PC-3 (cell line): ENCODE data around the gene CDH4. TPM values are rescaled to one million over a fixed set of nuclear protein-coding genes. Genes with fewer than 3 reads are reported as not detected.

Experiments used
- ATAC-seq: fragments of 200-7000 bp; cut with Tn5 transposase; 2 replicates; pipeline ENCODE4 v1.9.1; 2020; ENCODE audit warnings: mild to moderate bottlenecking, moderate library complexity
- BruUV-seq: library from RNA; stranded (reverse); fragments of 400-500 nt; replicated peaks from 2 replicates; lab custom pipeline; 2021; lab: Mats Ljungman, UMichigan
- CTCF ChIA-PET: fragments of 300-600 bp; sonication (Branson Sonifier 250); formaldehyde crosslinking; loops from one replicate; lab custom pipeline; 2022; ENCODE audit warnings: antibody characterized with exemption; lab: Charles Lee
- POLR2A ChIA-PET: fragments of 300-600 bp; sonication (Branson Sonifier 250); formaldehyde crosslinking; loops from one replicate; lab custom pipeline; 2022; ENCODE audit warnings: antibody characterized with exemption; ENCODE audit not compliant: unreplicated experiment; lab: Charles Lee
- DNase-seq: peaks from one replicate; pipeline ENCODE4 v3.0.0-alpha.2; 2015
- H2AFZ ChIP-seq: fragments of 300-600 bp; sonication (generic); 2 replicates; pipeline ENCODE4 v1.6.0; 2016; ENCODE audit warnings: antibody characterized with exemption, low read length
- H3F3A ChIP-seq: fragments of 300-600 bp; sonication (generic); one replicate; pipeline ENCODE4 v1.6.0; 2017; ENCODE audit warnings: antibody characterized with exemption, low read length, control low read depth, mild to moderate bottlenecking; ENCODE audit not compliant: unreplicated experiment
- H3K27ac ChIP-seq: fragments of 300-600 bp; sonication (generic); 2 replicates; pipeline ENCODE4 v1.5.1; 2016; ENCODE audit warnings: mild to moderate bottlenecking, low read length
- H3K27me3 ChIP-seq: fragments of 300-600 bp; sonication (generic); 2 replicates; pipeline ENCODE4 v1.6.1; 2016; ENCODE audit warnings: low read length, mixed read lengths
- H3K36me3 ChIP-seq: fragments of 300-600 bp; sonication (generic); 2 replicates; pipeline ENCODE4 v1.6.1; 2016; ENCODE audit warnings: low read depth, mixed run types, low read length, mixed read lengths
- H3K4me1 ChIP-seq: fragments of 300-600 bp; sonication (generic); 2 replicates; pipeline ENCODE4 v1.5.1; 2016; ENCODE audit warnings: low read length; ENCODE audit not compliant: insufficient read depth
- H3K4me2 ChIP-seq: fragments of 300-600 bp; sonication (generic); 2 replicates; pipeline ENCODE4 v1.6.0; 2016; ENCODE audit warnings: low read length
- H3K4me3 ChIP-seq: fragments of 300-600 bp; sonication (generic); 2 replicates; pipeline ENCODE4 v1.5.1; 2016; ENCODE audit warnings: mild to moderate bottlenecking, low read length, mixed read lengths
- H3K79me2 ChIP-seq: fragments of 300-600 bp; sonication (generic); 2 replicates; pipeline ENCODE4 v1.6.1; 2017; ENCODE audit warnings: low read length, mixed read lengths
- H3K9ac ChIP-seq: fragments of 300-600 bp; sonication (generic); 2 replicates; pipeline ENCODE4 v1.6.0; 2016; ENCODE audit warnings: mild to moderate bottlenecking, low read length
- H3K9me2 ChIP-seq: fragments of 300-600 bp; sonication (generic); replicated peaks from 2 replicates; pipeline ENCODE4 v1.6.1; 2016; ENCODE audit warnings: mixed run types, low read length, mixed read lengths
- H3K9me3 ChIP-seq: fragments of 300-600 bp; sonication (generic); 2 replicates; pipeline ENCODE4 v1.6.1; 2016; ENCODE audit warnings: low read length, mixed read lengths
- H4K20me1 ChIP-seq: fragments of 300-600 bp; sonication (generic); 2 replicates; pipeline ENCODE4 v1.6.1; 2016; ENCODE audit warnings: low read length, mixed read lengths
- CTCF ChIP-seq: fragments of 300-600 bp; sonication (generic); conservative IDR thresholded peaks from 2 replicates; pipeline ENCODE4 v1.5.1; 2017; ENCODE audit warnings: antibody characterized with exemption, low read depth, mild to moderate bottlenecking, low read length
- EZH2 ChIP-seq: fragments of 300-600 bp; sonication (generic); IDR thresholded peaks from one replicate; pipeline ENCODE4 v1.6.1; 2017; ENCODE audit warnings: antibody characterized with exemption, mild to moderate bottlenecking, low read length; ENCODE audit not compliant: unreplicated experiment
- EZH2phosphoT487 ChIP-seq: fragments of 300-600 bp; sonication (generic); IDR thresholded peaks from 2 replicates; pipeline ENCODE4 v1.6.1; 2018; ENCODE audit warnings: mild to moderate bottlenecking, antibody characterized with exemption, low read length, borderline replicate concordance
- intact Hi-C: fragments of 100-400 bp; cut with micrococcal nuclease; formaldehyde crosslinking; loops from 2 replicates; pipeline ENCODE4 v1.9.0; 2023
- total RNA-seq: library from RNA; depleted of rRNA; stranded (reverse); fragments of >200 nt; gene quantifications from 2 replicates; pipeline ENCODE4 v1.2.3, GENCODE V29; 2014

CDH4 gene
- total RNA-seq, 1 experiment from 2014 or later, result not detected

GRCh38 chr20:61399433-61399832, 147.4 kb downstream of the CDH4 start:
- Histone ChIP-seq H4K20me1 (no peaks in the 10 kb centered on the region), H3K4me3 (no peak overlapping the region), H3K4me1 (no peaks in the 10 kb centered on the region), H3K79me2 (no peaks in the 10 kb centered on the region), H3K9me2 (no peaks in the 10 kb centered on the region), H3F3A (no peaks in the 10 kb centered on the region), H3K27me3 (peaks cover 21% of the 10 kb centered on the region; the same call in 1 of the 2 replicates), H3K36me3 (no peaks in the 10 kb centered on the region), H2AFZ (no peak overlapping the region), H3K27ac (no peak overlapping the region), H3K9ac (no peak overlapping the region), H3K9me3 (no peaks in the 10 kb centered on the region), H3K4me2 (no peak overlapping the region)
- intact Hi-C loops, result no loop called here
- CTCF ChIA-PET, result no interaction called here
- DNase-seq, result no peak
- POLR2A ChIA-PET, result no interaction called here
- no TSS peak for BruUV-seq
- TF ChIP-seq CTCF (no peak), EZH2phosphoT487 (no peak), EZH2 (no peak)
- no peak for ATAC-seq

GRCh38 chr20:61400499-61400898, 148.4 kb downstream of the CDH4 start:
- no peaks in the 10 kb centered on the region for H3K4me1 ChIP-seq
- no peaks in the 10 kb centered on the region for H3F3A ChIP-seq
- ATAC-seq, result no peak
- ChIA-PET CTCF (no interaction called here), POLR2A (no interaction called here)
- H3K9me2 ChIP-seq, result no peaks in the 10 kb centered on the region
- H3K4me2 ChIP-seq, result no peak overlapping the region
- TF ChIP-seq CTCF, result no peak
- TF ChIP-seq EZH2, result no peak
- no peak overlapping the region for H2AFZ ChIP-seq
- no peaks in the 10 kb centered on the region for H3K9me3 ChIP-seq
- no peak for DNase-seq
- no TSS peak for BruUV-seq
- no peak overlapping the region for H3K9ac ChIP-seq
- H3K27me3 ChIP-seq, result peaks cover 22% of the 10 kb centered on the region; the same call in 1 of the 2 replicates
- intact Hi-C loops, result no loop called here
- no peak overlapping the region for H3K4me3 ChIP-seq
- H3K27ac ChIP-seq, result no peak overlapping the region
- no peaks in the 10 kb centered on the region for H3K79me2 ChIP-seq
- H4K20me1 ChIP-seq, result no peaks in the 10 kb centered on the region
- no peaks in the 10 kb centered on the region for H3K36me3 ChIP-seq

- CTCF ChIA-PET, result no interaction called here
- H3K79me2 ChIP-seq, result no peaks in the 10 kb centered on the region
- no peak overlapping the region for H3K9ac ChIP-seq
- no peaks in the 10 kb centered on the region for H4K20me1 ChIP-seq
- DNase-seq (no peak), ATAC-seq (no peak)
- no peaks in the 10 kb centered on the region for H3K9me3 ChIP-seq
- no peak overlapping the region for H3K4me2 ChIP-seq
- H3K36me3 ChIP-seq, result no peaks in the 10 kb centered on the region
- no peak for TF ChIP-seq EZH2
- TF ChIP-seq EZH2phosphoT487, result no peak
- no peak for TF ChIP-seq CTCF
- intact Hi-C loops, result no loop called here
- no peak overlapping the region for H3K27ac ChIP-seq
- BruUV-seq, result no TSS peak
- H3K9me2 ChIP-seq, result no peaks in the 10 kb centered on the region
- POLR2A ChIA-PET, result no interaction called here
- H3K27me3 ChIP-seq, result peaks cover 5% of the 10 kb centered on the region; the same call in 1 of the 2 replicates
- no peaks in the 10 kb centered on the region for H3F3A ChIP-seq
- no peak overlapping the region for H2AFZ ChIP-seq
- no peaks in the 10 kb centered on the region for H3K4me1 ChIP-seq
- no peak overlapping the region for H3K4me3 ChIP-seq
Measured at GRCh38 chr20:61404303-61404702, 152.2 kb downstream of the CDH4 start.
